Ovary (tissue), 3 donors: ENCODE measurements around the gene STX3.

Experiments used
- POLR2A ChIP-seq: fragments of 450-650 bp; IDR thresholded peaks from one replicate; pipeline ENCODE4 v1.6.1; 2017; ENCODE audit warnings: antibody characterized with exemption, mild to moderate bottlenecking, moderate library complexity
- TF ChIP-seq, protein P1 (sequence below), 3 donors: fragments of 450-650 bp in 2 of 3; fragments of 200-600 bp in 1 of 3; IDR thresholded peaks; one replicate each; pipeline versions ENCODE4 v1.5.1 to v1.8.0; 2016 to 2022; ENCODE audit warnings: antibody characterized with exemption in 3 of 3, mild to moderate bottlenecking in 1 of 3
- donor health status: DM: no; HTN: no; CAD: no.

DNA sequence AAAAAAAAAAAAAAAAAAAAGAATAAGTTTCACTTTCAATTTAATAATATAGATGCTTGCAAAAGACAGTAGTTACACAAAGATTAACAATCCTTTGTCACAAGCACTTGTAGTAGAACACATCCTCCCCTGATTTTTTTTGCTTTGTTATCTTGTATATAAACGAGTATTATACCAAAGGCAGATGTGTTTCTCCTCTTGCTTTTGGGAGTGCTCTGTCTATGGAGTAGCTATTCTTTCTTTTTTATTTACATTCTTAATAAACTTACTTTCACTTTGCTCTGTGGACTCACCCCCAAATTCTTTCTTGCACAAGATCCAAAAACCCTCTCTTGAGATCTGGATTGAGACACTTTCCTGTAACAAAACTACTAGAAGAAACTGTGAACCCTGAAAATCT is 58.8 kb downstream of the STX3 start:
- TF ChIP-seq, protein P1, sequence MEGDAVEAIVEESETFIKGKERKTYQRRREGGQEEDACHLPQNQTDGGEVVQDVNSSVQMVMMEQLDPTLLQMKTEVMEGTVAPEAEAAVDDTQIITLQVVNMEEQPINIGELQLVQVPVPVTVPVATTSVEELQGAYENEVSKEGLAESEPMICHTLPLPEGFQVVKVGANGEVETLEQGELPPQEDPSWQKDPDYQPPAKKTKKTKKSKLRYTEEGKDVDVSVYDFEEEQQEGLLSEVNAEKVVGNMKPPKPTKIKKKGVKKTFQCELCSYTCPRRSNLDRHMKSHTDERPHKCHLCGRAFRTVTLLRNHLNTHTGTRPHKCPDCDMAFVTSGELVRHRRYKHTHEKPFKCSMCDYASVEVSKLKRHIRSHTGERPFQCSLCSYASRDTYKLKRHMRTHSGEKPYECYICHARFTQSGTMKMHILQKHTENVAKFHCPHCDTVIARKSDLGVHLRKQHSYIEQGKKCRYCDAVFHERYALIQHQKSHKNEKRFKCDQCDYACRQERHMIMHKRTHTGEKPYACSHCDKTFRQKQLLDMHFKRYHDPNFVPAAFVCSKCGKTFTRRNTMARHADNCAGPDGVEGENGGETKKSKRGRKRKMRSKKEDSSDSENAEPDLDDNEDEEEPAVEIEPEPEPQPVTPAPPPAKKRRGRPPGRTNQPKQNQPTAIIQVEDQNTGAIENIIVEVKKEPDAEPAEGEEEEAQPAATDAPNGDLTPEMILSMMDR (IDR thresholded peaks at IDR 0.05), result no peak
- no peak for TF ChIP-seq POLR2A
